SU-DHL-6 (cell line): ENCODE measurements around the gene ADGRD1.

ENCODE experiments used
- CTCF ChIP-seq: fragments of 200-600 bp; sonication (generic); IDR thresholded peaks from one replicate; pipeline ENCODE4 v1.5.1; 2017; ENCODE audit warnings: antibody characterized with exemption, mild to moderate bottlenecking, low read length, moderate library complexity; ENCODE audit not compliant: insufficient read depth, poor library complexity, severe bottlenecking
- EZH2phosphoT487 ChIP-seq: fragments of 200-600 bp; sonication (generic), shearing (Covaris generic); conservative IDR thresholded peaks from 2 replicates; pipeline ENCODE4 v1.6.1; 2018; ENCODE audit warnings: mild to moderate bottlenecking, antibody characterized with exemption, low read length, moderate library complexity, mixed read lengths

- TF ChIP-seq CTCF (no peak), EZH2phosphoT487 (no peak)
These were observed 65.2 kb downstream of the ADGRD1 start for GRCh38 chr12:131018808-131019397.
